Duodenal mucosa (tissue), 2 donors: Measurements from ENCODE around the gene MYH14.

Experiments used
- H3K27ac ChIP-seq: one replicate; pipeline ENCODE4 v1.7.0; 2013; ENCODE audit warnings: low read depth, low read length
- H3K27me3 ChIP-seq, 2 donors: one replicate each; pipeline ENCODE4 v1.7.0; 2013; ENCODE audit warnings: low read length in 2 of 2, control low read depth in 1 of 2; ENCODE audit not compliant: insufficient read depth in 2 of 2, control insufficient read depth in 1 of 2
- H3K36me3 ChIP-seq, 2 donors: one replicate each; pipeline ENCODE4 v1.7.0; 2013; ENCODE audit warnings: low read length in 2 of 2, control low read depth in 1 of 2; ENCODE audit not compliant: insufficient read depth in 2 of 2, control insufficient read depth in 1 of 2
- H3K4me1 ChIP-seq, 2 donors: one replicate each; pipeline ENCODE4 v1.7.0; 2013; ENCODE audit warnings: low read length in 2 of 2, control low read depth in 1 of 2; ENCODE audit not compliant: insufficient read depth in 2 of 2, control insufficient read depth in 1 of 2
- H3K4me3 ChIP-seq, 2 donors: one replicate each; pipeline ENCODE4 v1.7.0; 2013; ENCODE audit warnings: low read length in 2 of 2, low read depth in 1 of 2
- H3K9ac ChIP-seq, 2 donors: one replicate each; pipeline ENCODE4 v1.7.0; 2013; ENCODE audit warnings: low read length in 2 of 2, low read depth in 1 of 2
- H3K9me3 ChIP-seq, 2 donors: one replicate each; pipeline ENCODE4 v1.7.0; 2013; ENCODE audit warnings: low read length in 2 of 2, control low read depth in 1 of 2; ENCODE audit not compliant: control insufficient read depth in 1 of 2

MYH14 gene

GRCh38 chr19:50313812-50314536 lies 110.6 kb downstream of the MYH14 start:
- Histone ChIP-seq H3K9ac (no peak overlapping the region), H3K4me1 (no peaks in the 10 kb centered on the region), H3K27ac (no peak overlapping the region), H3K9me3 (no peaks in the 10 kb centered on the region), H3K36me3 (peaks cover 0 to 19% of the 10 kb centered on the region in 2 donors), H3K4me3 (no peak overlapping the region), H3K27me3 (peaks cover 5 to 16% of the 10 kb centered on the region in 2 donors)

- no peak overlapping the region for H3K9ac ChIP-seq
Observed at GRCh38 chr19:50314724-50315708, 111.6 kb downstream of the MYH14 start.

GRCh38 chr19:50315773-50316448 lies 112.5 kb downstream of the MYH14 start:
- Histone ChIP-seq H3K27ac (no peak overlapping the region), H3K4me3 (no peak overlapping the region), H3K36me3 (peaks cover 0 to 3% of the 10 kb centered on the region in 2 donors), H3K9ac (no peak overlapping the region), H3K27me3 (peaks cover 1 to 16% of the 10 kb centered on the region in 2 donors), H3K9me3 (no peaks in the 10 kb centered on the region), H3K4me1 (no peaks in the 10 kb centered on the region)

More at GRCh38 chr19:50314724-50315708, 111.6 kb downstream of the MYH14 start:
- no peaks in the 10 kb centered on the region for H3K9me3 ChIP-seq
- no peak overlapping the region for H3K4me3 ChIP-seq
- H3K27ac ChIP-seq = no peak overlapping the region
- H3K36me3 ChIP-seq = peaks cover 0 to 12% of the 10 kb centered on the region in 2 donors
- no peaks in the 10 kb centered on the region for H3K4me1 ChIP-seq
- H3K27me3 ChIP-seq = peaks cover 5 to 16% of the 10 kb centered on the region in 2 donors

- Histone ChIP-seq H3K9ac (no peak overlapping the region), H3K27me3 (peaks cover 0 to 12% of the 10 kb centered on the region in 2 donors), H3K4me3 (no peak overlapping the region), H3K9me3 (no peaks in the 10 kb centered on the region), H3K27ac (no peak overlapping the region), H3K4me1 (no peaks in the 10 kb centered on the region), H3K36me3 (no peaks in the 10 kb centered on the region)
Observed at GRCh38 chr19:50317115-50317514, 113.7 kb downstream of the MYH14 start.

- peaks cover 0 to under 1% of the 10 kb centered on the region in 2 donors for H3K36me3 ChIP-seq
- H3K4me1 ChIP-seq = no peaks in the 10 kb centered on the region
- H3K4me3 ChIP-seq = no peak overlapping the region
- no peaks in the 10 kb centered on the region for H3K9me3 ChIP-seq
- H3K27me3 ChIP-seq = peaks cover 0 to 5% of the 10 kb centered on the region in 2 donors
- no peak overlapping the region for H3K9ac ChIP-seq
- no peak overlapping the region for H3K27ac ChIP-seq
Observed at GRCh38 chr19:50318438-50318837, 115.0 kb downstream of the MYH14 start.

GRCh38 chr19:50319156-50319555 lies 115.7 kb downstream of the MYH14 start:
- peaks cover 0 to 3% of the 10 kb centered on the region in 2 donors for H3K27me3 ChIP-seq
- H3K36me3 ChIP-seq = peaks cover 0 to 4% of the 10 kb centered on the region in 2 donors
- no peak overlapping the region for H3K27ac ChIP-seq
- no peak overlapping the region for H3K4me3 ChIP-seq
- H3K9ac ChIP-seq = no peak overlapping the region
- no peaks in the 10 kb centered on the region for H3K4me1 ChIP-seq
- H3K9me3 ChIP-seq = no peaks in the 10 kb centered on the region

- Histone ChIP-seq H3K27ac (no peak overlapping the region), H3K9ac (no peak overlapping the region), H3K9me3 (no peaks in the 10 kb centered on the region), H3K4me3 (no peak overlapping the region), H3K4me1 (no peaks in the 10 kb centered on the region), H3K27me3 (peaks cover 0 to 2% of the 10 kb centered on the region in 2 donors), H3K36me3 (peaks cover 0 to 4% of the 10 kb centered on the region in 2 donors)
Observed at GRCh38 chr19:50320051-50320450, 116.6 kb downstream of the MYH14 start.

- Histone ChIP-seq H3K36me3 (peaks cover 0 to 4% of the 10 kb centered on the region in 2 donors), H3K4me3 (no peak overlapping the region), H3K27me3 (no peaks in the 10 kb centered on the region), H3K27ac (no peak overlapping the region), H3K9me3 (no peaks in the 10 kb centered on the region), H3K9ac (no peak overlapping the region), H3K4me1 (no peaks in the 10 kb centered on the region)
Observed at GRCh38 chr19:50320596-50320995, 117.2 kb downstream of the MYH14 start.

- Histone ChIP-seq H3K9ac (no peak overlapping the region), H3K9me3 (no peaks in the 10 kb centered on the region), H3K36me3 (peaks cover 0 to 4% of the 10 kb centered on the region in 2 donors), H3K4me3 (no peak overlapping the region), H3K27ac (no peak overlapping the region), H3K4me1 (peaks cover 0 to 5% of the 10 kb centered on the region in 2 donors), H3K27me3 (peaks cover 10 to 11% of the 10 kb centered on the region in 2 donors)
Observed at GRCh38 chr19:50321831-50322230, 118.4 kb downstream of the MYH14 start.
